Upper lobe of right lung (tissue), 1 donor: ENCODE measurements around the gene ZBTB40. TPM values are rescaled to one million over a fixed set of nuclear protein-coding genes. Genes with fewer than 3 reads are reported as not detected.

Source experiments
- ATAC-seq: fragments of 200-7000 bp; cut with Tn5 transposase; one replicate; pipeline ENCODE4 v1.9.1; 2020; ENCODE audit warnings: mild to moderate bottlenecking, moderate library complexity
- DNase-seq: peaks from one replicate; pipeline ENCODE4 v3.0.0-alpha.2; 2020
- H3K27ac ChIP-seq: fragments of 200-600 bp; one replicate; pipeline ENCODE4 v1.8.0; 2022
- H3K27me3 ChIP-seq: fragments of 200-600 bp; one replicate; pipeline ENCODE4 v1.8.0; 2022; ENCODE audit warnings: mild to moderate bottlenecking
- H3K36me3 ChIP-seq: fragments of 200-600 bp; one replicate; pipeline ENCODE4 v1.8.0; 2022
- H3K4me1 ChIP-seq: fragments of 200-600 bp; one replicate; pipeline ENCODE4 v1.8.0; 2022
- H3K4me3 ChIP-seq: fragments of 200-600 bp; one replicate; pipeline ENCODE4 v1.8.0; 2022; ENCODE audit warnings: mild to moderate bottlenecking
- H3K9me3 ChIP-seq: fragments of 200-600 bp; one replicate; pipeline ENCODE4 v1.8.0; 2022
- CTCF ChIP-seq: fragments of 200-600 bp; IDR thresholded peaks from one replicate; pipeline ENCODE4 v1.8.0; 2022; ENCODE audit warnings: antibody characterized with exemption
- intact Hi-C: fragments of 100-400 bp; cut with DNase I; formaldehyde crosslinking; loops from one replicate; pipeline ENCODE4 v1.11.0; 2022
- total RNA-seq: library from RNA; stranded (reverse); fragmentation: NEBNext Ultra II Directional; extraction: Animal tissue kit (Norgen Biotek cat#: 25700); gene quantifications from one replicate; pipeline ENCODE4 v1.2.1, GENCODE V29; 2021
- donor health status: DM: no; HTN: yes; CAD: no; lungs with severe emphysema.

ZBTB40 gene
- total RNA-seq, 1 donor from 2014 or later, result 24.9 TPM

GRCh38 chr1:22498463-22498862 lies 46.8 kb downstream of the ZBTB40 start:
- Histone ChIP-seq H3K36me3 (peaks cover 19% of the 10 kb centered on the region), H3K27ac (no peak overlapping the region), H3K4me3 (no peak overlapping the region), H3K9me3 (no peaks in the 10 kb centered on the region), H3K4me1 (peaks cover 25% of the 10 kb centered on the region), H3K27me3 (no peaks in the 10 kb centered on the region)
- intact Hi-C loops, result no loop called here
- no peak for TF ChIP-seq CTCF
- ATAC-seq, result no peak
- no peak for DNase-seq

DNA sequence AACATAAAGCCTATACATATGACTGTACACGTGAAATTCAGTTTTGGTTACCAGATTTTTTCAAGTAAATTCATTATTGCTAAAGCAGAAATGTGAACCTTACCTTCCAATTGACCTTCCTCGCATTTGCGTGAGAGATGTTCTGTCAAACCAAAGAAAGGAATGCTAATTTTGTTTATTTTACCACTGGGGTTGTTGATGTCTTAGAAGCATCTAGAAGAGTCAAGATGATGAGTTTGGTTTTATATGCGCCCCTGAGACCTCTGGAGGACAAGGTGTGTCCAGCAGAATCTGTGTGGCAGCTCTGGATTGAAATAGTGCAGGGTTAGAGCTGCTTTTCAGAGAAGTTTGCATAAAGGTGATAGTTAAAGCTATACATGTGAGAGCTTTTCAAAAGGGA lies 48.4 kb downstream of the ZBTB40 start:
- intact Hi-C loops, result no loop called here
- ATAC-seq, result no peak
- H3K4me1 ChIP-seq, result peaks cover 25% of the 10 kb centered on the region
- H3K9me3 ChIP-seq, result no peaks in the 10 kb centered on the region
- H3K36me3 ChIP-seq, result peaks cover 16% of the 10 kb centered on the region
- no peak for DNase-seq
- no peaks in the 10 kb centered on the region for H3K27me3 ChIP-seq
- H3K4me3 ChIP-seq, result no peak overlapping the region
- no peak overlapping the region for H3K27ac ChIP-seq
- TF ChIP-seq CTCF, result no peak

GRCh38 chr1:22500471-22500870 lies 48.8 kb downstream of the ZBTB40 start:
- peaks cover 25% of the 10 kb centered on the region for H3K4me1 ChIP-seq
- intact Hi-C loops, result no loop called here
- H3K36me3 ChIP-seq, result peaks cover 21% of the 10 kb centered on the region
- no peak overlapping the region for H3K27ac ChIP-seq
- ATAC-seq (peak; percentile 74), DNase-seq (peak; percentile 72)
- H3K27me3 ChIP-seq, result no peaks in the 10 kb centered on the region
- no peaks in the 10 kb centered on the region for H3K9me3 ChIP-seq
- no peak for TF ChIP-seq CTCF
- no peak overlapping the region for H3K4me3 ChIP-seq

DNA sequence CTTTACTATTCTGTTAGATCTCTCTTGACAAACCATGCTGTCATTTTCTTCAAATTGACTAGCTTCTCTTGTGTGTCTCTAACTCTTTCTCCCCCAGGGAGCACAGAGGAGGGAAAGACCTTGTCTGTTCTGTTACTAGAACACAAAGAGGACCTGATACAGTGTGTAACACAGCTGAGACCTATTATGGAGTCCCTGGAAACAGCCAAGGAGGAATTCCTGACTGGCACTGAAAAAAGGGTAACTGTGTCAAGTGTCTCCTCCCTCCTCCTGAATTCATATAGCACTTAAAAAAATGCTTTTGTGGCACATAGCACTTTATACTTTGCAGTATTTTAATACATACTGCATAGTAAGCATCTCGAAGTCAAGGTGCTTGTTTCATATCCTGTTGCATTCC lies 50.6 kb downstream of the ZBTB40 start:
- Histone ChIP-seq H3K27me3 (no peaks in the 10 kb centered on the region), H3K4me1 (peaks cover 25% of the 10 kb centered on the region), H3K27ac (no peak overlapping the region), H3K4me3 (no peak overlapping the region), H3K36me3 (peaks cover 30% of the 10 kb centered on the region), H3K9me3 (no peaks in the 10 kb centered on the region)
- DNase-seq (no peak), ATAC-seq (peak; percentile 47)
- TF ChIP-seq CTCF, result no peak
- intact Hi-C loops, result no loop called here

GRCh38 chr1:22503721-22504410 lies 52.2 kb downstream of the ZBTB40 start:
- no peaks in the 10 kb centered on the region for H3K27me3 ChIP-seq
- H3K4me3 ChIP-seq, result no peak overlapping the region
- TF ChIP-seq CTCF, result no peak
- intact Hi-C loops, result no loop called here
- H3K4me1 ChIP-seq, result peaks cover 24% of the 10 kb centered on the region
- no peak for DNase-seq
- ATAC-seq, result peak; percentile 45
- H3K9me3 ChIP-seq, result no peaks in the 10 kb centered on the region
- no peak overlapping the region for H3K27ac ChIP-seq
- peaks cover 47% of the 10 kb centered on the region for H3K36me3 ChIP-seq
